Loucy (cell line): ENCODE results near the gene CEP152.
A peak's percentile ranks its signal among the peaks of the same experiment; 100 is the strongest.

ENCODE experiments used
- H2AFZ ChIP-seq: fragments of 200-600 bp; sonication (generic); 2 replicates; pipeline ENCODE4 v1.6.0; 2016; ENCODE audit warnings: antibody characterized with exemption, mild to moderate bottlenecking, low read length, moderate library complexity
- H3F3A ChIP-seq: fragments of 200-600 bp; 2 replicates; pipeline ENCODE4 v1.6.0; 2016; ENCODE audit warnings: antibody characterized with exemption, low read depth, mild to moderate bottlenecking
- H3K27me3 ChIP-seq: fragments of 200-600 bp; sonication (generic); 2 replicates; pipeline ENCODE4 v1.6.1; 2014; ENCODE audit warnings: low read length, mild to moderate bottlenecking; ENCODE audit not compliant: insufficient read depth, poor library complexity, severe bottlenecking
- H3K36me3 ChIP-seq: fragments of 200-600 bp; sonication (generic); 2 replicates; pipeline ENCODE4 v1.6.1; 2016; ENCODE audit warnings: low read length; ENCODE audit not compliant: insufficient read depth
- H3K4me1 ChIP-seq: fragments of 200-600 bp; sonication (generic); 2 replicates; pipeline ENCODE4 v1.5.1; 2014; ENCODE audit warnings: low read length, mild to moderate bottlenecking; ENCODE audit not compliant: insufficient read depth, poor library complexity, severe bottlenecking
- H3K4me2 ChIP-seq: fragments of 200-600 bp; sonication (generic); 2 replicates; pipeline ENCODE4 v1.6.0; 2014; ENCODE audit warnings: antibody characterized with exemption, low read length, low read depth, mild to moderate bottlenecking; ENCODE audit not compliant: poor library complexity, severe bottlenecking
- H3K4me3 ChIP-seq: fragments of 200-600 bp; sonication (generic); 2 replicates; pipeline ENCODE4 v1.5.1; 2014; ENCODE audit warnings: low read length, mild to moderate bottlenecking, mixed read lengths; ENCODE audit not compliant: poor library complexity, severe bottlenecking
- H3K79me2 ChIP-seq: fragments of 200-600 bp; sonication (generic); 2 replicates; pipeline ENCODE4 v1.6.1; 2014; ENCODE audit warnings: low read length; ENCODE audit not compliant: insufficient read depth
- H3K9ac ChIP-seq: fragments of 200-600 bp; sonication (generic); 2 replicates; pipeline ENCODE4 v1.6.0; 2014; ENCODE audit warnings: mild to moderate bottlenecking, low read depth, low read length, moderate library complexity; ENCODE audit not compliant: poor library complexity, severe bottlenecking
- H3K9me2 ChIP-seq: fragments of 200-600 bp; sonication (generic); replicated peaks from 2 replicates; pipeline ENCODE4 v1.6.1; 2016; ENCODE audit warnings: low read depth, low read length, mixed read lengths
- H3K9me3 ChIP-seq: fragments of 200-600 bp; sonication (generic); 2 replicates; pipeline ENCODE4 v1.6.1; 2014; ENCODE audit warnings: mild to moderate bottlenecking, antibody characterized with exemption, low read length, low read depth; ENCODE audit not compliant: insufficient read depth
- H4K20me1 ChIP-seq: fragments of 200-600 bp; sonication (generic); 2 replicates; pipeline ENCODE4 v1.6.0; 2014; ENCODE audit warnings: antibody characterized with exemption, low read length, mild to moderate bottlenecking; ENCODE audit not compliant: insufficient read depth, poor library complexity, severe bottlenecking
- EZH2phosphoT487 ChIP-seq: fragments of 200-600 bp; IDR thresholded peaks from 2 replicates; pipeline ENCODE4 v1.6.1; 2018; ENCODE audit warnings: antibody characterized with exemption, mild to moderate bottlenecking, moderate library complexity, borderline replicate concordance
- TF ChIP-seq, protein P1 (sequence below): fragments of 200-600 bp; sonication (generic); conservative IDR thresholded peaks from 2 replicates; pipeline ENCODE4 v1.5.1; 2014; ENCODE audit warnings: mild to moderate bottlenecking, antibody characterized with exemption, low read length

Gene CEP152

GRCh38 chr15:48802257-48802656, 8.6 kb downstream of the CEP152 start:
- H3K4me3 ChIP-seq: no peak overlapping the region
- H3K27me3 ChIP-seq: no peaks in the 10 kb centered on the region
- no peaks in the 10 kb centered on the region for H3F3A ChIP-seq
- TF ChIP-seq EZH2phosphoT487: no peak
- TF ChIP-seq, protein P1, sequence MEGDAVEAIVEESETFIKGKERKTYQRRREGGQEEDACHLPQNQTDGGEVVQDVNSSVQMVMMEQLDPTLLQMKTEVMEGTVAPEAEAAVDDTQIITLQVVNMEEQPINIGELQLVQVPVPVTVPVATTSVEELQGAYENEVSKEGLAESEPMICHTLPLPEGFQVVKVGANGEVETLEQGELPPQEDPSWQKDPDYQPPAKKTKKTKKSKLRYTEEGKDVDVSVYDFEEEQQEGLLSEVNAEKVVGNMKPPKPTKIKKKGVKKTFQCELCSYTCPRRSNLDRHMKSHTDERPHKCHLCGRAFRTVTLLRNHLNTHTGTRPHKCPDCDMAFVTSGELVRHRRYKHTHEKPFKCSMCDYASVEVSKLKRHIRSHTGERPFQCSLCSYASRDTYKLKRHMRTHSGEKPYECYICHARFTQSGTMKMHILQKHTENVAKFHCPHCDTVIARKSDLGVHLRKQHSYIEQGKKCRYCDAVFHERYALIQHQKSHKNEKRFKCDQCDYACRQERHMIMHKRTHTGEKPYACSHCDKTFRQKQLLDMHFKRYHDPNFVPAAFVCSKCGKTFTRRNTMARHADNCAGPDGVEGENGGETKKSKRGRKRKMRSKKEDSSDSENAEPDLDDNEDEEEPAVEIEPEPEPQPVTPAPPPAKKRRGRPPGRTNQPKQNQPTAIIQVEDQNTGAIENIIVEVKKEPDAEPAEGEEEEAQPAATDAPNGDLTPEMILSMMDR: no peak
- peak overlapping the region; percentile 22 for H3K4me2 ChIP-seq
- peaks cover 15% of the 10 kb centered on the region for H4K20me1 ChIP-seq
- H3K9ac ChIP-seq: no peak overlapping the region
- no peaks in the 10 kb centered on the region for H3K9me3 ChIP-seq
- peaks cover 4% of the 10 kb centered on the region; the same call in 1 of the 2 replicates for H3K36me3 ChIP-seq
- peaks cover 60% of the 10 kb centered on the region for H3K4me1 ChIP-seq
- H3K9me2 ChIP-seq: no peaks in the 10 kb centered on the region
- peaks cover 74% of the 10 kb centered on the region for H3K79me2 ChIP-seq
- no peak overlapping the region for H2AFZ ChIP-seq

- peaks cover 10% of the 10 kb centered on the region for H4K20me1 ChIP-seq
- no peak overlapping the region for H3K4me3 ChIP-seq
- peaks cover 46% of the 10 kb centered on the region for H3K4me1 ChIP-seq
- H3K9me2 ChIP-seq: no peaks in the 10 kb centered on the region
- H3F3A ChIP-seq: no peaks in the 10 kb centered on the region
- peak overlapping the region; percentile 14 for H3K4me2 ChIP-seq
- peaks cover 62% of the 10 kb centered on the region for H3K79me2 ChIP-seq
- peaks cover 16% of the 10 kb centered on the region for H3K36me3 ChIP-seq
- TF ChIP-seq, protein P1: peak; percentile 72
- no peak for TF ChIP-seq EZH2phosphoT487
- no peak overlapping the region for H2AFZ ChIP-seq
- H3K9me3 ChIP-seq: no peaks in the 10 kb centered on the region
- no peak overlapping the region for H3K9ac ChIP-seq
- no peaks in the 10 kb centered on the region for H3K27me3 ChIP-seq
Observed at GRCh38 chr15:48800811-48801455, 9.9 kb downstream of the CEP152 start.

- no peak overlapping the region for H3K4me3 ChIP-seq
- no peaks in the 10 kb centered on the region for H3K27me3 ChIP-seq
- H3K4me1 ChIP-seq: peaks cover 40% of the 10 kb centered on the region
- peaks cover 8% of the 10 kb centered on the region for H4K20me1 ChIP-seq
- H3K4me2 ChIP-seq: no peak overlapping the region
- peaks cover 21% of the 10 kb centered on the region for H3K36me3 ChIP-seq
- no peaks in the 10 kb centered on the region for H3F3A ChIP-seq
- H3K9me3 ChIP-seq: no peaks in the 10 kb centered on the region
- no peak overlapping the region for H2AFZ ChIP-seq
- H3K9ac ChIP-seq: no peak overlapping the region
- no peak for TF ChIP-seq EZH2phosphoT487
- TF ChIP-seq, protein P1: no peak
- peaks cover 55% of the 10 kb centered on the region for H3K79me2 ChIP-seq
- no peaks in the 10 kb centered on the region for H3K9me2 ChIP-seq
Observed at GRCh38 chr15:48800245-48800644, 10.6 kb downstream of the CEP152 start.
